Activated CD8-positive, alpha-beta memory T cell treated with anti-CD3 and anti-CD28 coated beads, Interleukin-2, amount 50 U/mL, for 4 hours (primary cell): ENCODE measurements around the gene SLC22A15.

Experiments used
- DNase-seq: peaks from one replicate; pipeline ENCODE4 v3.0.0-alpha.2; 2020

Gene SLC22A15

GRCh38 chr1:116110567-116111523, 134.5 kb downstream of the SLC22A15 start, which contains the start of gene MAB21L3:
TSS of gene MAB21L3 (plus strand) at chr1:116111399. CDS start at chr1:116112616, 1,217 bp downstream.
- no peak for DNase-seq

GRCh38 chr1:116111524-116112021, 135.3 kb downstream of the SLC22A15 start:
- DNase-seq = no peak

GRCh38 chr1:116112388-116113140, 136.3 kb downstream of the SLC22A15 start:
- DNase-seq = no peak

GRCh38 chr1:116113615-116114014, 137.3 kb downstream of the SLC22A15 start:
- DNase-seq = no peak

GRCh38 chr1:116115476-116116439, 139.4 kb downstream of the SLC22A15 start:
- DNase-seq = no peak

GRCh38 chr1:116118471-116118870, 142.2 kb downstream of the SLC22A15 start:
- no peak for DNase-seq
